Sigmoid colon (tissue), 3 donors: Measurements from ENCODE around the gene DIP2C.

ENCODE experiments used
- POLR2A ChIP-seq, 2 donors: fragments of 450-650 bp; IDR thresholded peaks; one replicate each; pipeline ENCODE4 v1.6.1; 2016; ENCODE audit warnings: antibody characterized with exemption in 2 of 2, mild to moderate bottlenecking in 2 of 2, moderate library complexity in 2 of 2
- TF ChIP-seq, protein P1 (sequence below), 4 experiments: fragments of 450-650 bp in 3 of 4; fragments of 200-600 bp in 1 of 4; IDR thresholded peaks; one replicate each; pipeline ENCODE4 v1.5.1; 2016 to 2019; ENCODE audit warnings: antibody characterized with exemption in 4 of 4, mild to moderate bottlenecking in 3 of 4, moderate library complexity in 2 of 4

DNA sequence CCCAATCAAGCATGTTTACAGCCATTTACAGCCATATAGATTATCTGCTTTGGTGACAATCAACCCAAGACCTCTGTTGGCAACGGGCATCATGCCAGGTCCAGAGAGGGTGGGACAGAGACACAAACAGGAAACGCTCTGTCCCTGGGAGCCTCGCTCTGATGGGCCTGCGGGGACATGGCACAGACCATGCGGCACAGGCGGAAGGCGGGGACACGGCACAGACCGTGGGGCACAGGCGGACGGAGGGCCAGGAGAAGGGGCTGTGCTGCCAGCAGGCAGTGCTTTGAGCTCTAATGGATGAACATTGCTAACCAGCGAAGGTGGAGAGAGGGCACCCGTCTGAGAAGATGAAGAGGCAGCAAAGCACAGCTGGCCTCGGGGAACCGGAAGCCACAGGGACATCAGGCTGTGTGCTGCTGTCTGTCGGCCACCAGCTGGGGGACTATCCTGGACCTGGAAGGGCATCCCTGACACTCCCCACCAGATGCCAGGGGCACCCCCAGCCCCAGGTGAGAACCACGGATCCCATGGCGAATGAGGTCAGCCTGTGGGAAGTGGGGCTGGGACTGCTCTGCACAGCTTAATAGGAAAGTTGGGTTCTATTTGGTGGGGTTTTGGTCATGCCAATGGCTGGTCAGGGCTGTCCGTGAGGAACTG, 61.0 kb downstream of the DIP2C start:
- TF ChIP-seq POLR2A (IDR thresholded peaks at IDR 0.05): no peak
- TF ChIP-seq, protein P1, sequence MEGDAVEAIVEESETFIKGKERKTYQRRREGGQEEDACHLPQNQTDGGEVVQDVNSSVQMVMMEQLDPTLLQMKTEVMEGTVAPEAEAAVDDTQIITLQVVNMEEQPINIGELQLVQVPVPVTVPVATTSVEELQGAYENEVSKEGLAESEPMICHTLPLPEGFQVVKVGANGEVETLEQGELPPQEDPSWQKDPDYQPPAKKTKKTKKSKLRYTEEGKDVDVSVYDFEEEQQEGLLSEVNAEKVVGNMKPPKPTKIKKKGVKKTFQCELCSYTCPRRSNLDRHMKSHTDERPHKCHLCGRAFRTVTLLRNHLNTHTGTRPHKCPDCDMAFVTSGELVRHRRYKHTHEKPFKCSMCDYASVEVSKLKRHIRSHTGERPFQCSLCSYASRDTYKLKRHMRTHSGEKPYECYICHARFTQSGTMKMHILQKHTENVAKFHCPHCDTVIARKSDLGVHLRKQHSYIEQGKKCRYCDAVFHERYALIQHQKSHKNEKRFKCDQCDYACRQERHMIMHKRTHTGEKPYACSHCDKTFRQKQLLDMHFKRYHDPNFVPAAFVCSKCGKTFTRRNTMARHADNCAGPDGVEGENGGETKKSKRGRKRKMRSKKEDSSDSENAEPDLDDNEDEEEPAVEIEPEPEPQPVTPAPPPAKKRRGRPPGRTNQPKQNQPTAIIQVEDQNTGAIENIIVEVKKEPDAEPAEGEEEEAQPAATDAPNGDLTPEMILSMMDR (IDR thresholded peaks at IDR 0.05): no peak
